Small intestine (tissue), 7 donors: ENCODE measurements around the gene TSPAN1. TPM values are rescaled to one million over a fixed set of nuclear protein-coding genes. Genes with fewer than 3 reads are reported as not detected.

Experiments
- DNase-seq, 2 donors: peaks; one replicate each; pipeline versions ENCODE4 v3.0.0 to v3.0.0-alpha.2; 2013
- FAIRE-seq: peaks from 2 replicates; lab custom pipeline; 2012; peaks lifted over from hg19 to GRCh38; lab: Jason Lieb, UNC
- H3K27ac ChIP-seq, 3 donors: one replicate each; pipeline ENCODE4 v1.5.1; 2013; ENCODE audit warnings: low read length in 2 of 3, mild to moderate bottlenecking in 2 of 3, control low read depth in 1 of 3, inconsistent platforms in 1 of 3, low read depth in 1 of 3, moderate library complexity in 1 of 3
- H3K27me3 ChIP-seq, 3 donors: one replicate each; pipeline ENCODE4 v1.6.1; 2013; ENCODE audit warnings: low read length in 3 of 3, inconsistent platforms in 1 of 3; ENCODE audit not compliant: control insufficient read depth in 3 of 3, insufficient read depth in 3 of 3
- H3K36me3 ChIP-seq, 3 donors: one replicate each; pipeline ENCODE4 v1.6.1; 2013; ENCODE audit warnings: low read length in 3 of 3, inconsistent platforms in 1 of 3, low read depth in 1 of 3, mild to moderate bottlenecking in 1 of 3, moderate library complexity in 1 of 3; ENCODE audit not compliant: control insufficient read depth in 3 of 3, insufficient read depth in 2 of 3
- H3K4me1 ChIP-seq, 3 donors: one replicate each; pipeline ENCODE4 v1.6.1; 2013; ENCODE audit warnings: low read length in 2 of 3, inconsistent platforms in 1 of 3, low read depth in 1 of 3, mild to moderate bottlenecking in 1 of 3, moderate library complexity in 1 of 3; ENCODE audit not compliant: control insufficient read depth in 3 of 3, insufficient read depth in 2 of 3
- H3K4me3 ChIP-seq, 3 donors: one replicate each; pipeline ENCODE4 v1.5.1; 2013; ENCODE audit warnings: low read length in 3 of 3, control low read depth in 1 of 3, inconsistent platforms in 1 of 3, low read depth in 1 of 3, mild to moderate bottlenecking in 1 of 3, moderate library complexity in 1 of 3
- H3K9me3 ChIP-seq, 2 donors: one replicate each; pipeline ENCODE4 v1.6.1; 2013; ENCODE audit warnings: low read depth in 1 of 2, low read length in 1 of 2; ENCODE audit not compliant: control insufficient read depth in 2 of 2, insufficient read depth in 1 of 2
- WGBS, 3 donors: extraction: QIAGEN DNeasy Blood & Tissue Kit; methylation state at CpG; one replicate each; pipeline ENCODE4 v1.1.7; 2013; 5-methylcytosine and 5-hydroxymethylcytosine counted together
- polyA plus RNA-seq, 4 donors: library from polyadenylated mRNA; stranded (reverse) in 3 of 4; unstranded in 1 of 4; fragments of 200-250 nt in 3 of 4; fragments of 120-200 nt in 1 of 4; gene quantifications; one replicate each; pipeline versions ENCODE4 v1.2.1 to v1.2.3, GENCODE V29; 2013
- donor health status: healthy with polysubstance abuse.
- donor health status: control.
- donor health status: control.
- donor health status: Bipolar disorder and iron deficiency.
- donor health status: healthy.

TSPAN1 gene
- polyA plus RNA-seq, 4 donors = 22.7 to 104 (median 52.2) TPM

DNA sequence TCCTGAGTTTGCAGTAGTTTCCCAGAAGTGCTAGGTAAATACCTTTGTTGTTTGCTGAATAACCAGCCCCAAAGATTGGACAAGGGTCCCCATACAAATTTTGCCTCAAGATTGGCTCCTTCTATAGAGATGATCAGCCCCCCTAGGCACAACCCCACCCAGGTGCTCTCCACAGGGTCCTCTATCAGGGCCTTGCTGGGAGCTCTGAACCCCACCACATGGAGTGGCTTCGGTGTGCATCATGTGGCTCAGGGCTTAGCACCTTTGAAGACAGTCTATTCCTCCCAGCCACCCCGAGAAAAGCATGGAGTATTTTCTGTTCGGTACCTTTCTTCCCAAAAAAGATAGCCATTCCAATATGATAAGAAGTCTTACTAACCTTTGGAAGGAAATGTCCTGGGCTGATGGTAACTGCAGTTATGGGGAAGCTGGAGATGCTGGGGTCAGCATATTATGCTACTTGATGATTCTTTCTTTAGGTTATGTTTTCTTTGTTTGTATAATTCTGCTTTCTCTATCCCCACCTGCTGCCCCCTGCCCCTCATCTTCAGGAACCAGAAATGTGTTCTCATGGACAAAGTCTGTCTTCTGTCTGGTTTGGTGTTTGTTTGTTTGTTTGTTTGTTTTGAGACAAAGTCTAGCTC lies 5.0 kb upstream of the TSPAN1 start:
- Histone ChIP-seq H3K9me3 (no peaks in the 10 kb centered on the region), H3K27me3 (peaks cover 0 to 16% (median 0%) of the 10 kb centered on the region in 3 donors), H3K4me3 (no peak overlapping the region), H3K27ac (no peak overlapping the region), H3K36me3 (peaks cover 0 to 2% (median 0%) of the 10 kb centered on the region in 3 donors), H3K4me1 (peaks cover 0 to 7% (median 0%) of the 10 kb centered on the region in 3 donors)
- 85 to 93% (median 89%) methylated on average over 3 of the region's 3 CpGs for WGBS, 3 donors
- FAIRE-seq (no peak), DNase-seq (no peak)

GRCh38 chr1:46171351-46171750 lies 3.5 kb upstream of the TSPAN1 start:
- peaks cover 0 to 2% (median 0%) of the 10 kb centered on the region in 3 donors for H3K36me3 ChIP-seq
- DNase-seq = no peak
- H3K9me3 ChIP-seq = no peaks in the 10 kb centered on the region
- no peak overlapping the region for H3K4me3 ChIP-seq
- peak overlapping the region in 1 of 3 donors; percentile 43 for H3K27ac ChIP-seq
- FAIRE-seq = no peak
- 73 to 78% (median 78%) methylated on average over 8 of the region's 8 CpGs for WGBS, 3 donors
- H3K4me1 ChIP-seq = peaks cover 0 to 7% (median 0%) of the 10 kb centered on the region in 3 donors
- H3K27me3 ChIP-seq = peaks cover 0 to 16% (median 0%) of the 10 kb centered on the region in 3 donors

- Histone ChIP-seq H3K4me1 (peaks cover 0 to 7% (median 0%) of the 10 kb centered on the region in 3 donors), H3K36me3 (peaks cover 0 to 2% (median 0%) of the 10 kb centered on the region in 3 donors), H3K4me3 (no peak overlapping the region), H3K9me3 (no peaks in the 10 kb centered on the region), H3K27ac (peak overlapping the region in 1 of 3 donors; percentile 43), H3K27me3 (peaks cover 0 to 11% (median 0%) of the 10 kb centered on the region in 3 donors)
- DNase-seq (no peak), FAIRE-seq (no peak)
- 14 to 48% (median 25%) methylated on average over 6 of the region's 6 CpGs for WGBS, 3 donors
Measured at GRCh38 chr1:46171871-46172270, 3.0 kb upstream of the TSPAN1 start.

GRCh38 chr1:46172321-46172720 lies 2.6 kb upstream of the TSPAN1 start:
- Histone ChIP-seq H3K27me3 (peaks cover 0 to 6% (median 0%) of the 10 kb centered on the region in 3 donors), H3K27ac (peak overlapping the region in 1 of 3 donors; percentile 43), H3K4me1 (peaks cover 0 to 3% (median 0%) of the 10 kb centered on the region in 3 donors), H3K4me3 (no peak overlapping the region), H3K9me3 (no peaks in the 10 kb centered on the region), H3K36me3 (peaks cover 0 to 2% (median 0%) of the 10 kb centered on the region in 3 donors)
- no peak for DNase-seq
- no peak for FAIRE-seq
- WGBS, 3 donors = 40 to 77% (median 54%) methylated on average over 4 of the region's 4 CpGs

GRCh38 chr1:46173361-46173856 lies 1.5 kb upstream of the TSPAN1 start:
- Histone ChIP-seq H3K4me3 (no peak overlapping the region), H3K27me3 (no peaks in the 10 kb centered on the region), H3K9me3 (no peaks in the 10 kb centered on the region), H3K4me1 (no peaks in the 10 kb centered on the region), H3K36me3 (peaks cover 0 to 2% (median 0%) of the 10 kb centered on the region in 3 donors), H3K27ac (no peak overlapping the region)
- no peak for DNase-seq
- no peak for FAIRE-seq
- WGBS, 3 donors = 46 to 65% (median 53%) methylated on average over 4 of the region's 4 CpGs

DNA sequence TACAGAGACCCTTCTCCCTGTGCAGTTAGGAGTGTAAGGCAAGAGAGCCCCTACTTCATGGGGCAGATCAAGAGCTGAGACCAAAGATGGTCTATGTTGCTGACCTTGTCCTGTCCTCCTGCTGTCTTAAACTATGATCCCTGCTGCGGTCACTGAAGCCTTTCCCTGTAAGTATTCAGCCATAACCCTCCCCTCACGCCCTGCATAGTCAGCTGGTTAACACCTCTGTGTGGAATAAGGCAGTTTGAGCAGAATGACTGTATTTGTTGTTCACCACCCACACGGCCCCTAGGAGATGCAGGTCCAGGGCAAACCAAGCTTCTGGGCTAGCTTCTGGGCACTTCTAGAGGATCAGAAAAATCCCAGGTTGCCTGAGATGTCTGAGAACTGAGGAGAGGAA lies 356 bp downstream of the TSPAN1 start:
- peak overlapping the region in 1 of 3 donors; percentile 34 for H3K27ac ChIP-seq
- DNase-seq (no peak), FAIRE-seq (no peak)
- WGBS, 3 donors = 55 to 73% (median 64%) methylated on average over 3 of the region's 3 CpGs
- no peak overlapping the region for H3K4me3 ChIP-seq
- H3K9me3 ChIP-seq = no peaks in the 10 kb centered on the region
- peaks cover 0 to 11% (median 0%) of the 10 kb centered on the region in 3 donors for H3K4me1 ChIP-seq
- no peaks in the 10 kb centered on the region for H3K27me3 ChIP-seq
- H3K36me3 ChIP-seq = peaks cover 0 to 2% (median 0%) of the 10 kb centered on the region in 3 donors

GRCh38 chr1:46176211-46176865 lies 1.5 kb downstream of the TSPAN1 start, which contains the start of gene P3R3URF:
P3R3URF (minus strand) TSS chr1:46176488; CDS start chr1:46176471, 17 bp downstream.
- Histone ChIP-seq H3K4me1 (peaks cover 0 to 21% (median 0%) of the 10 kb centered on the region in 3 donors), H3K27ac (peak within 1 kb of the TSS in 1 of 3 donors; percentile 34), H3K9me3 (no peaks in the 10 kb centered on the region), H3K27me3 (no peaks in the 10 kb centered on the region), H3K4me3 (no peak within 1 kb of the TSS), H3K36me3 (no peaks in the 10 kb centered on the region)
- WGBS, 3 donors = 86 to 90% (median 89%) methylated on average over 13 of the region's 13 CpGs
- DNase-seq = no peak
- FAIRE-seq = no peak
